Peyer's patch (tissue), 4 donors: ENCODE results near the gene CDKN2AIPNL.

Experiments used
- POLR2A ChIP-seq, 2 donors: fragments of 450-650 bp; IDR thresholded peaks; one replicate each; pipeline ENCODE4 v1.5.1; 2017; ENCODE audit warnings: antibody characterized with exemption in 2 of 2, mild to moderate bottlenecking in 2 of 2, moderate library complexity in 2 of 2
- TF ChIP-seq, protein P1 (sequence below), 6 experiments: fragments of 450-650 bp in 4 of 6; fragments of 200-600 bp in 2 of 6; sonication (generic) in 1 of 6; IDR thresholded peaks; one replicate each; pipeline ENCODE4 v1.5.1; 2017 to 2019; ENCODE audit warnings: antibody characterized with exemption in 6 of 6, mild to moderate bottlenecking in 3 of 6, moderate library complexity in 1 of 6

- TF ChIP-seq, protein P1, sequence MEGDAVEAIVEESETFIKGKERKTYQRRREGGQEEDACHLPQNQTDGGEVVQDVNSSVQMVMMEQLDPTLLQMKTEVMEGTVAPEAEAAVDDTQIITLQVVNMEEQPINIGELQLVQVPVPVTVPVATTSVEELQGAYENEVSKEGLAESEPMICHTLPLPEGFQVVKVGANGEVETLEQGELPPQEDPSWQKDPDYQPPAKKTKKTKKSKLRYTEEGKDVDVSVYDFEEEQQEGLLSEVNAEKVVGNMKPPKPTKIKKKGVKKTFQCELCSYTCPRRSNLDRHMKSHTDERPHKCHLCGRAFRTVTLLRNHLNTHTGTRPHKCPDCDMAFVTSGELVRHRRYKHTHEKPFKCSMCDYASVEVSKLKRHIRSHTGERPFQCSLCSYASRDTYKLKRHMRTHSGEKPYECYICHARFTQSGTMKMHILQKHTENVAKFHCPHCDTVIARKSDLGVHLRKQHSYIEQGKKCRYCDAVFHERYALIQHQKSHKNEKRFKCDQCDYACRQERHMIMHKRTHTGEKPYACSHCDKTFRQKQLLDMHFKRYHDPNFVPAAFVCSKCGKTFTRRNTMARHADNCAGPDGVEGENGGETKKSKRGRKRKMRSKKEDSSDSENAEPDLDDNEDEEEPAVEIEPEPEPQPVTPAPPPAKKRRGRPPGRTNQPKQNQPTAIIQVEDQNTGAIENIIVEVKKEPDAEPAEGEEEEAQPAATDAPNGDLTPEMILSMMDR (IDR thresholded peaks at IDR 0.05), result no peak
- TF ChIP-seq POLR2A (IDR thresholded peaks at IDR 0.05), result no peak
These were observed 21.1 kb upstream of the CDKN2AIPNL start for GRCh38 chr5:134432677-134433359.
